H1 (cell line): Measurements from ENCODE around the gene NPTX1. TPM values are rescaled to one million over a fixed set of nuclear protein-coding genes. Genes with fewer than 3 reads are reported as not detected.

Experiments
- CTCF ChIA-PET: fragments of 300-600 bp; sonication (Branson Sonifier 250); formaldehyde crosslinking; loops from one replicate; lab custom pipeline; 2021; ENCODE audit not compliant: partially characterized antibody; lab: Charles Lee
- POLR2A ChIA-PET: fragments of 300-600 bp; sonication (Branson Sonifier 250); formaldehyde crosslinking; loops from one replicate; lab custom pipeline; 2021; ENCODE audit warnings: inconsistent platforms; ENCODE audit not compliant: partially characterized antibody; lab: Charles Lee
- DNase-seq, 2 experiments: peaks; one replicate each; pipeline versions ENCODE4 v3.0.0 to v3.0.0-alpha.2; 2010 to 2022; ENCODE audit warnings: low spot score in 2 of 2, low read depth in 1 of 2, mixed read lengths in 1 of 2
- FAIRE-seq: peaks from 2 replicates; lab custom pipeline; 2011; peaks lifted over from hg19 to GRCh38; lab: Jason Lieb, UNC
- H2AFZ ChIP-seq: 2 replicates; pipeline ENCODE4 v1.8.1; 2012; ENCODE audit warnings: low read length, inconsistent platforms
- H2AK5ac ChIP-seq: 2 replicates; pipeline ENCODE4 v1.6.1; 2013; ENCODE audit warnings: low read depth, low read length
- H2BK120ac ChIP-seq: replicated peaks from 2 replicates; pipeline ENCODE3; 2013; ENCODE audit warnings: low read depth, low read length, inconsistent platforms
- H2BK12ac ChIP-seq: 2 replicates; pipeline ENCODE4 v1.6.1; 2013; ENCODE audit warnings: low read depth, low read length
- H2BK15ac ChIP-seq: 2 replicates; pipeline ENCODE4 v1.6.1; 2013; ENCODE audit warnings: low read length
- H2BK20ac ChIP-seq: 2 replicates; pipeline ENCODE4 v1.6.1; 2013; ENCODE audit warnings: low read length
- H2BK5ac ChIP-seq: 2 replicates; pipeline ENCODE4 v1.6.1; 2013; ENCODE audit warnings: low read depth, low read length
- H3K14ac ChIP-seq: 2 replicates; pipeline ENCODE4 v1.6.1; 2013; ENCODE audit warnings: inconsistent platforms; ENCODE audit not compliant: insufficient read length
- H3K18ac ChIP-seq: 2 replicates; pipeline ENCODE4 v1.6.1; 2013; ENCODE audit warnings: low read length; ENCODE audit errors: extremely low read depth
- H3K23ac ChIP-seq: 2 replicates; pipeline ENCODE4 v1.6.1; 2013; ENCODE audit warnings: inconsistent platforms; ENCODE audit not compliant: insufficient read length
- H3K23me2 ChIP-seq: 2 replicates; pipeline ENCODE4 v1.6.1; 2013; ENCODE audit warnings: low read depth, low read length
- H3K27ac ChIP-seq: 2 replicates; pipeline ENCODE4 v1.6.1; 2011; ENCODE audit warnings: low read depth, low read length, inconsistent platforms
- H3K27me3 ChIP-seq, 4 experiments: replicated peaks in 1 of 4; 1 replicate in 1 of 4; 2 replicates in 3 of 4; pipeline versions ENCODE4 v1.6.1 to v1.8.1; 2011 to 2013; ENCODE audit warnings: low read length in 3 of 4, mild to moderate bottlenecking in 3 of 4, inconsistent platforms in 2 of 4, mixed read lengths in 2 of 4, moderate library complexity in 1 of 4; ENCODE audit not compliant: control insufficient read depth in 3 of 4, insufficient read depth in 3 of 4; ENCODE audit errors: extremely low read depth in 1 of 4
- H3K36me3 ChIP-seq, 4 experiments: 2 replicates each; pipeline versions ENCODE4 v1.6.1 to v1.8.1; 2011 to 2013; ENCODE audit warnings: mild to moderate bottlenecking in 4 of 4, low read length in 3 of 4, moderate library complexity in 2 of 4, control low read depth in 1 of 4, inconsistent platforms in 1 of 4; ENCODE audit not compliant: insufficient read depth in 4 of 4, control insufficient read depth in 2 of 4
- H3K4ac ChIP-seq: replicated peaks from 2 replicates; pipeline ENCODE3; 2013; ENCODE audit warnings: low read length, low read depth, mixed read lengths, inconsistent platforms; ENCODE audit not compliant: insufficient read length
- H3K4me1 ChIP-seq, 4 experiments: replicated peaks in 1 of 4; 1 replicate in 1 of 4; 2 replicates in 3 of 4; pipeline versions ENCODE4 v1.6.1 to v1.8.1; 2011 to 2013; ENCODE audit warnings: low read length in 3 of 4, inconsistent platforms in 2 of 4, mixed read lengths in 1 of 4; ENCODE audit not compliant: insufficient read depth in 4 of 4, control insufficient read depth in 3 of 4
- H3K4me2 ChIP-seq, 2 experiments: 2 replicates each; pipeline versions ENCODE4 v1.6.1 to v1.8.1; 2011 to 2013; ENCODE audit warnings: low read depth in 2 of 2, low read length in 2 of 2, control low read depth in 1 of 2, inconsistent platforms in 1 of 2, mild to moderate bottlenecking in 1 of 2; ENCODE audit not compliant: insufficient read depth in 1 of 2
- H3K4me3 ChIP-seq, 4 experiments: fragments of 200-600, 300-600 bp in 1 of 4; sonication (generic), shearing (Covaris generic), sonication (Bioruptor Twin) in 1 of 4; 2 replicates each; pipeline versions ENCODE4 v1.5.1 to v1.8.1; 2011 to 2016; ENCODE audit warnings: low read length in 4 of 4, low read depth in 3 of 4, control low read depth in 2 of 4, inconsistent platforms in 2 of 4, mild to moderate bottlenecking in 2 of 4, mixed read lengths in 1 of 4, moderate library complexity in 1 of 4; ENCODE audit not compliant: insufficient read depth in 2 of 4; ENCODE audit errors: extremely low read depth in 1 of 4
- H3K56ac ChIP-seq: replicated peaks from 2 replicates; pipeline ENCODE3; 2013; ENCODE audit warnings: low read depth, mild to moderate bottlenecking, mixed read lengths, low read length, inconsistent platforms; ENCODE audit not compliant: insufficient read length
- H3K79me1 ChIP-seq: 2 replicates; pipeline ENCODE4 v1.6.1; 2013; ENCODE audit warnings: low read depth, low read length, control low read depth
- H3K79me2 ChIP-seq, 2 experiments: 2 replicates each; pipeline versions ENCODE4 v1.6.1 to v1.8.1; 2012 to 2013; ENCODE audit warnings: low read length in 2 of 2, mild to moderate bottlenecking in 2 of 2, inconsistent platforms in 1 of 2; ENCODE audit not compliant: insufficient read depth in 2 of 2, control insufficient read depth in 1 of 2
- H3K9ac ChIP-seq, 4 experiments: replicated peaks in 1 of 4; 1 replicate in 1 of 4; 2 replicates in 3 of 4; pipeline versions ENCODE4 v1.6.1 to v1.8.1; 2011 to 2013; ENCODE audit warnings: low read depth in 3 of 4, low read length in 3 of 4, control low read depth in 2 of 4, mild to moderate bottlenecking in 2 of 4, moderate library complexity in 2 of 4, inconsistent platforms in 1 of 4; ENCODE audit errors: extremely low read depth in 1 of 4
- H3K9me3 ChIP-seq, 2 experiments: 2 replicates each; pipeline versions ENCODE4 v1.6.1 to v1.8.1; 2012 to 2013; ENCODE audit warnings: mild to moderate bottlenecking in 2 of 2, moderate library complexity in 2 of 2, control low read depth in 1 of 2, inconsistent platforms in 1 of 2, low read depth in 1 of 2, low read length in 1 of 2, mixed read lengths in 1 of 2; ENCODE audit not compliant: insufficient read depth in 2 of 2
- H4K20me1 ChIP-seq, 2 experiments: replicated peaks in 1 of 2; 2 replicates each; pipeline versions ENCODE3 to v1.8.1; 2011 to 2013; ENCODE audit warnings: inconsistent platforms in 2 of 2, low read length in 2 of 2, mild to moderate bottlenecking in 1 of 2; ENCODE audit not compliant: insufficient read depth in 2 of 2, control insufficient read depth in 1 of 2
- H4K5ac ChIP-seq: 2 replicates; pipeline ENCODE4 v1.6.1; 2013; ENCODE audit warnings: low read length, low read depth, mixed read lengths, inconsistent platforms; ENCODE audit not compliant: insufficient read length
- H4K8ac ChIP-seq: 2 replicates; pipeline ENCODE4 v1.8.0; 2013; ENCODE audit warnings: mild to moderate bottlenecking, moderate library complexity, low read length, inconsistent platforms; ENCODE audit not compliant: insufficient read depth; ENCODE audit errors: extremely low read depth
- H4K91ac ChIP-seq: replicated peaks from 2 replicates; pipeline ENCODE3; 2013; ENCODE audit warnings: low read length, mixed read lengths, inconsistent platforms; ENCODE audit not compliant: insufficient read length
- KDM4A ChIP-seq: IDR thresholded peaks from one replicate; pipeline ENCODE4 v1.7.1; 2012; ENCODE audit warnings: low read depth, mild to moderate bottlenecking, moderate library complexity, low read length, inconsistent platforms; ENCODE audit not compliant: severe bottlenecking
- POLR2AphosphoS5 ChIP-seq: IDR thresholded peaks from 2 replicates; pipeline ENCODE4 v1.6.1; 2011; ENCODE audit warnings: low read depth, low read length
- WGBS, 2 experiments: shearing (Covaris generic) in 1 of 2; methylation state at CpG; one replicate each; pipeline versions ENCODE4 v1.1.6 to v1.1.7; 2013 to 2015; ENCODE audit warnings: low lambda C conversion rate in 2 of 2, mixed read lengths in 2 of 2, inconsistent platforms in 1 of 2, low coverage in 1 of 2, missing lambda C conversion rate in 1 of 2; ENCODE audit not compliant: insufficient replicate concordance in 2 of 2, insufficient coverage in 1 of 2, insufficient read length in 1 of 2; ENCODE audit errors: extremely low coverage in 1 of 2, missing lambda C conversion rate in 1 of 2; 5-methylcytosine and 5-hydroxymethylcytosine counted together
- polyA plus RNA-seq, 7 experiments: library from polyadenylated mRNA; depleted of rRNA in 3 of 7; stranded (reverse) in 5 of 7; unstranded in 2 of 7; fragments of >200 nt in 5 of 7; fragments of 200-250 nt in 2 of 7; gene quantifications; 1 replicate in 5 of 7; 2 replicates in 1 of 7; 4 replicates in 1 of 7; pipeline versions ENCODE4 v1.2.1 to v1.2.3, GENCODE V29; 2011 to 2013; ENCODE audit warnings: missing spikeins in 2 of 7, mixed read lengths in 2 of 7
- total RNA-seq: library from RNA; stranded (reverse); fragmentation: NEBNext Ultra II Directional; extraction: Animal tissue kit (Norgen Biotek cat#: 25700); gene quantifications from 2 replicates; pipeline ENCODE4 v1.2.1, GENCODE V29; 2021

The NPTX1 gene
- total and polyA plus RNA-seq, 2 of the 8 experiments (the other 6 are each of a cell fraction or from before 2014, with no cell fraction given): 12.0 to 17.9 TPM

- no peak overlapping the region; the same call in 1 of the 2 replicates for H2BK15ac ChIP-seq
- no peak overlapping the region; a peak in 1 of 4 replicates for H3K4me2 ChIP-seq
- no peak overlapping the region for H2BK120ac ChIP-seq
- no peak overlapping the region for H3K18ac ChIP-seq
- H3K4me1 ChIP-seq: peaks cover 0 to 14% (median 7%) of the 10 kb centered on the region in 4 experiments; a peak in 6 of 7 replicates
- no peaks in the 10 kb centered on the region for H3K79me1 ChIP-seq
- POLR2A ChIA-PET: interaction anchor here (1.2 to 1.6 kb wide), 2 partner anchors 10 to 32 kb away, joined by 4 to 6 read pairs; no protein-coding TSS in a partner anchor
- H3K23ac ChIP-seq: no peak overlapping the region
- no peak overlapping the region for H2BK20ac ChIP-seq
- WGBS, 2 experiments: 75% methylated on average over 16 of the region's 17 CpGs; no CpG with 5 or more reads in 1 of the 2 experiments
- no peaks in the 10 kb centered on the region; the same call in 1 of the 2 replicates for H3K23me2 ChIP-seq
- H3K27me3 ChIP-seq: peaks cover 1 to 21% (median 16%) of the 10 kb centered on the region in 4 experiments; a peak in 6 of 7 replicates
- H3K9ac ChIP-seq: no peak overlapping the region
- H3K4ac ChIP-seq: peak overlapping the region; percentile 71
- H3K56ac ChIP-seq: no peak overlapping the region
- H2AFZ ChIP-seq: peak overlapping the region; percentile 52; the same call in 1 of the 2 replicates
- no peak overlapping the region for H2AK5ac ChIP-seq
- H3K9me3 ChIP-seq: no peaks in the 10 kb centered on the region
- 0 out of 2 replicates have a peak overlapping the region, but pooled peaks have one; percentile 50 for H2BK12ac ChIP-seq
- peaks cover 0 to 2% of the 10 kb centered on the region in 2 experiments for H4K20me1 ChIP-seq
- DNase-seq: no peak
- H3K14ac ChIP-seq: no peak overlapping the region
- no peak overlapping the region for H3K4me3 ChIP-seq
- CTCF ChIA-PET: interaction anchor here (0.9 to 1.5 kb wide), 4 partner anchors 10 to 379 kb away, joined by 3 to 5 read pairs (median 4); no protein-coding TSS in a partner anchor
- H3K27ac ChIP-seq: no peak overlapping the region
- H4K5ac ChIP-seq: no peak overlapping the region
- H4K8ac ChIP-seq: peak overlapping the region; percentile 78
- FAIRE-seq: no peak
- H4K91ac ChIP-seq: no peak overlapping the region
- H3K36me3 ChIP-seq: no peaks in the 10 kb centered on the region
- TF ChIP-seq KDM4A: no peak
- TF ChIP-seq POLR2AphosphoS5: no peak
- 0 out of 2 replicates have a peak overlapping the region, but pooled peaks have one; percentile 44 for H2BK5ac ChIP-seq
- H3K79me2 ChIP-seq: no peaks in the 10 kb centered on the region
Measured at GRCh38 chr17:80486692-80487091, 10.3 kb upstream of the NPTX1 start.
